Type B pancreatic cell (in vitro differentiated cells): ENCODE results near the gene TMEM271. TPM values are rescaled to one million over a fixed set of nuclear protein-coding genes. Genes with fewer than 3 reads are reported as not detected.

Experiments
- DNase-seq: peaks from one replicate; pipeline ENCODE4 v3.0.0; 2021; ENCODE audit warnings: mixed read lengths; ENCODE audit not compliant: unreplicated experiment; ENCODE audit errors: extremely low spot score
- H3K27ac Mint-ChIP-seq: 2 replicates; pipeline ENCODE4 v1.8.0; 2021; ENCODE audit warnings: mild to moderate bottlenecking, mixed read lengths
- H3K27me3 Mint-ChIP-seq: 2 replicates; pipeline ENCODE4 v1.8.0; 2021; ENCODE audit warnings: mixed read lengths
- H3K36me3 Mint-ChIP-seq: 2 replicates; pipeline ENCODE4 v1.8.0; 2021; ENCODE audit warnings: mixed read lengths
- H3K4me1 Mint-ChIP-seq: one replicate; pipeline ENCODE4 v1.8.0; 2021; ENCODE audit warnings: mixed read lengths; ENCODE audit not compliant: unreplicated experiment
- H3K4me3 Mint-ChIP-seq: 2 replicates; pipeline ENCODE4 v1.8.0; 2021; ENCODE audit warnings: mild to moderate bottlenecking, mixed read lengths
- H3K9me3 Mint-ChIP-seq: 2 replicates; pipeline ENCODE4 v1.8.0; 2021; ENCODE audit warnings: mixed read lengths
- CTCF ChIP-seq: fragments of 200-600 bp; sonication (generic); conservative IDR thresholded peaks from 2 replicates; pipeline ENCODE4 v1.5.0; 2021; ENCODE audit warnings: antibody characterized with exemption, mild to moderate bottlenecking
- total RNA-seq: library from RNA; stranded (reverse); gene quantifications from 2 replicates; pipeline ENCODE4 v1.2.1, GENCODE V29; 2021; ENCODE audit warnings: low replicate concordance

TMEM271 gene
- total RNA-seq, 1 donor from 2014 or later: 0.36 TPM

GRCh38 chr4:578451-579443, 2.7 kb upstream of the TMEM271 start:
- Mint-ChIP-seq H3K4me3 (no peak overlapping the region), H3K27me3 (peaks cover 63% of the 10 kb centered on the region), H3K36me3 (no peaks in the 10 kb centered on the region)

GRCh38 chr4:577499-578450, 1.7 kb upstream of the TMEM271 start:
- no peak for DNase-seq
- peak overlapping the region; percentile 21 for H3K27ac Mint-ChIP-seq
- peak overlapping the region; percentile 82 for H3K4me3 Mint-ChIP-seq
- H3K9me3 Mint-ChIP-seq: no peaks in the 10 kb centered on the region
- TF ChIP-seq CTCF: no peak
- H3K4me1 Mint-ChIP-seq: peaks cover 10% of the 10 kb centered on the region
- H3K36me3 Mint-ChIP-seq: no peaks in the 10 kb centered on the region
- H3K27me3 Mint-ChIP-seq: peaks cover 73% of the 10 kb centered on the region

More at GRCh38 chr4:578451-579443, 2.7 kb upstream of the TMEM271 start:
- Mint-ChIP-seq H3K4me1 (peaks cover 10% of the 10 kb centered on the region), H3K27ac (no peak overlapping the region), H3K9me3 (no peaks in the 10 kb centered on the region)
- no peak for TF ChIP-seq CTCF
- no peak for DNase-seq

- H3K4me1 Mint-ChIP-seq: peaks cover 10% of the 10 kb centered on the region
- H3K27ac Mint-ChIP-seq: no peak overlapping the region
- H3K4me3 Mint-ChIP-seq: peak overlapping the region; percentile 82
- H3K9me3 Mint-ChIP-seq: no peaks in the 10 kb centered on the region
- no peaks in the 10 kb centered on the region for H3K36me3 Mint-ChIP-seq
- peaks cover 76% of the 10 kb centered on the region for H3K27me3 Mint-ChIP-seq
- no peak for TF ChIP-seq CTCF
- no peak for DNase-seq
Observed at GRCh38 chr4:576991-577498, 950 bp upstream of the TMEM271 start.

- no peaks in the 10 kb centered on the region for H3K9me3 Mint-ChIP-seq
- no peak for DNase-seq
- no peak for TF ChIP-seq CTCF
- H3K27ac Mint-ChIP-seq: no peak overlapping the region
- H3K36me3 Mint-ChIP-seq: no peaks in the 10 kb centered on the region
- H3K27me3 Mint-ChIP-seq: peaks cover 76% of the 10 kb centered on the region
- peaks cover 10% of the 10 kb centered on the region for H3K4me1 Mint-ChIP-seq
- H3K4me3 Mint-ChIP-seq: no peak overlapping the region
Observed at GRCh38 chr4:575281-576141, 584 bp downstream of the TMEM271 start.
